Measurements from ENCODE around the gene RND3.

DNA sequence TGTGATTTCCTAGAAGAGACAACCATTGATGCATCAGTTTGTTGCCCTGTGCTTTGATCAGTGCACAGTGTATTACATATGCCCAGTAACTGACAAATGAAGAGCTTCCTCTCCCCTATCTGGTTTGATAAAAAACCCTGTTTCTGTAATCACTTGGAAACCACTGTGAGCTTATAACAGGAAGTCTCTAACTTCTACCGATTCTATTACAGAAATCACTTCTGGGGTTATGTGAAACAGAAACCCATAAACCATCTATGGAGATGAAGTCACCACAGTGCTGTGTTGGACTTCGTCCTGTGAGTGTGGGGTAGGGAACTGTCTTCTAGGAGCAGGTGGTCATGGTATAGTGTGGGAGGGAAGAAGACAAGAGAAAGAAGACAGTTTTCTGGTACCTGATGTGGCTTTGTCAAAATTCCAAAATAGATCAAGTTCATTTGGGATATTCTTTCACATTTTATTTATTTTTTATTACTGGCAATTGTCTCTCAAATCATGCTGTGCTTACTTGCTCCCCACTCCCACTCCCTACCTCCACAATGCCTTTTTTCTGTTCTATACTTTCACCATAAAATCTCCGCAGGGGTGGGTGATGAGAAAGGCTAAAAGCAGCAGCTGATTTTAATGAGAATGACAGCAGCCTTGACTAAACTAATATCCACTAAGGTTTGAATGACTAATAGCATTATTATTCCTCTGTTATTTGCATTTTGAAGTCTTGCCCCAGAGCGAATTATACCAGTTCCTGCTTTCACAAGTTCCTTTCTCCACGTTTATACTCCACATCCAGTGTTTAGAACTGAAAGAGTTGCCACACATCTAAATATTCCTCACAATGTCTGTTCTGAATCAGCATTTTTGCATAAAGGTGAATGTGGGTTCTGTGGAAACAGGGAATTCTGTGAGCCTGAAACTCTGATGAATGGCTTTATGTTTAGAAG, 41.7 kb upstream of the RND3 start:
- TF ChIP-seq, protein P1, sequence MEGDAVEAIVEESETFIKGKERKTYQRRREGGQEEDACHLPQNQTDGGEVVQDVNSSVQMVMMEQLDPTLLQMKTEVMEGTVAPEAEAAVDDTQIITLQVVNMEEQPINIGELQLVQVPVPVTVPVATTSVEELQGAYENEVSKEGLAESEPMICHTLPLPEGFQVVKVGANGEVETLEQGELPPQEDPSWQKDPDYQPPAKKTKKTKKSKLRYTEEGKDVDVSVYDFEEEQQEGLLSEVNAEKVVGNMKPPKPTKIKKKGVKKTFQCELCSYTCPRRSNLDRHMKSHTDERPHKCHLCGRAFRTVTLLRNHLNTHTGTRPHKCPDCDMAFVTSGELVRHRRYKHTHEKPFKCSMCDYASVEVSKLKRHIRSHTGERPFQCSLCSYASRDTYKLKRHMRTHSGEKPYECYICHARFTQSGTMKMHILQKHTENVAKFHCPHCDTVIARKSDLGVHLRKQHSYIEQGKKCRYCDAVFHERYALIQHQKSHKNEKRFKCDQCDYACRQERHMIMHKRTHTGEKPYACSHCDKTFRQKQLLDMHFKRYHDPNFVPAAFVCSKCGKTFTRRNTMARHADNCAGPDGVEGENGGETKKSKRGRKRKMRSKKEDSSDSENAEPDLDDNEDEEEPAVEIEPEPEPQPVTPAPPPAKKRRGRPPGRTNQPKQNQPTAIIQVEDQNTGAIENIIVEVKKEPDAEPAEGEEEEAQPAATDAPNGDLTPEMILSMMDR (IDR thresholded peaks at IDR 0.05) = no peak
- TF ChIP-seq POLR2A (IDR thresholded peaks at IDR 0.05) = no peak

Measured in upper lobe of left lung (tissue), 4 donors.